ENCODE results near the gene PHF12. TPM values are rescaled to one million over a fixed set of nuclear protein-coding genes. Genes with fewer than 3 reads are reported as not detected.
"Not testable (repeated sequence)": the region's sequence is repeated elsewhere in the genome, so short reads cannot be mapped to it uniquely, and the experiment has no call there.

PHF12 gene
- total RNA-seq, 3 donors from 2014 or later, result 45.2 to 48.6 (median 47.8) TPM

- H3K27me3 Mint-ChIP-seq (ENCODE audit: low read depth), result no peaks in the 10 kb centered on the region
- H3K4me1 Mint-ChIP-seq (ENCODE audit: low read depth), result peaks cover 90% of the 10 kb centered on the region
- DNase-seq (no peak), ATAC-seq (no peak)
- peaks cover 23% of the 10 kb centered on the region for H3K36me3 Mint-ChIP-seq (ENCODE audit: insufficient read depth)
- H3K9me3 Mint-ChIP-seq, result no peaks in the 10 kb centered on the region
- no peak overlapping the region for H3K4me3 Mint-ChIP-seq
These were observed 10.1 kb downstream of the PHF12 start for GRCh38 chr17:28941251-28941650.

- DNase-seq (no peak), ATAC-seq (no peak)
- Mint-ChIP-seq H3K4me1 (ENCODE audit: low read depth) (peaks cover 89% of the 10 kb centered on the region), H3K36me3 (ENCODE audit: insufficient read depth) (peaks cover 24% of the 10 kb centered on the region), H3K27me3 (ENCODE audit: low read depth) (no peaks in the 10 kb centered on the region), H3K9me3 (no peaks in the 10 kb centered on the region), H3K4me3 (no peak overlapping the region)
These were observed 10.6 kb downstream of the PHF12 start for GRCh38 chr17:28940675-28941074.

- no peak for DNase-seq
- peaks cover 20% of the 10 kb centered on the region for H3K36me3 Mint-ChIP-seq (ENCODE audit: insufficient read depth)
These were observed 11.2 kb downstream of the PHF12 start for GRCh38 chr17:28940142-28940541.

GRCh38 chr17:28938552-28938951 lies 12.8 kb downstream of the PHF12 start:
- ATAC-seq (no peak), DNase-seq (no peak)
- Mint-ChIP-seq H3K27me3 (ENCODE audit: low read depth) (no peaks in the 10 kb centered on the region), H3K4me3 (no peak overlapping the region), H3K36me3 (ENCODE audit: insufficient read depth) (peaks cover 12% of the 10 kb centered on the region), H3K4me1 (ENCODE audit: low read depth) (peaks cover 80% of the 10 kb centered on the region), H3K9me3 (no peaks in the 10 kb centered on the region)

More at GRCh38 chr17:28940142-28940541, 11.2 kb downstream of the PHF12 start:
- Mint-ChIP-seq H3K4me3 (no peak overlapping the region), H3K4me1 (ENCODE audit: low read depth) (peaks cover 86% of the 10 kb centered on the region), H3K27me3 (ENCODE audit: low read depth) (no peaks in the 10 kb centered on the region), H3K9me3 (no peaks in the 10 kb centered on the region)
- ATAC-seq, result peak; percentile 69 to 81

- no peak overlapping the region for H3K4me3 Mint-ChIP-seq
- H3K4me1 Mint-ChIP-seq (ENCODE audit: low read depth), result peaks cover 76% of the 10 kb centered on the region
These were observed 14.1 kb downstream of the PHF12 start for GRCh38 chr17:28937044-28937729.

GRCh38 chr17:28935744-28936460 lies 15.4 kb downstream of the PHF12 start:
- no peak for ATAC-seq
- Mint-ChIP-seq H3K27me3 (ENCODE audit: low read depth) (no peaks in the 10 kb centered on the region), H3K4me3 (no peak overlapping the region), H3K4me1 (ENCODE audit: low read depth) (peaks cover 70% of the 10 kb centered on the region), H3K36me3 (ENCODE audit: insufficient read depth) (peaks cover 8% of the 10 kb centered on the region), H3K9me3 (no peaks in the 10 kb centered on the region)
- DNase-seq, result no peak

More at GRCh38 chr17:28937044-28937729, 14.1 kb downstream of the PHF12 start:
- no peak for DNase-seq
- Mint-ChIP-seq H3K36me3 (ENCODE audit: insufficient read depth) (peaks cover 8% of the 10 kb centered on the region), H3K27me3 (ENCODE audit: low read depth) (no peaks in the 10 kb centered on the region), H3K9me3 (no peaks in the 10 kb centered on the region)
- no peak for ATAC-seq

GRCh38 chr17:28934508-28934907 lies 16.8 kb downstream of the PHF12 start:
- peaks cover 16% of the 10 kb centered on the region for H3K36me3 Mint-ChIP-seq (ENCODE audit: insufficient read depth)
- peaks cover 65% of the 10 kb centered on the region for H3K4me1 Mint-ChIP-seq (ENCODE audit: low read depth)
- not testable (repeated sequence) for ATAC-seq

GRCh38 chr17:28929787-28930186 lies 21.5 kb downstream of the PHF12 start:
- H3K36me3 Mint-ChIP-seq (ENCODE audit: insufficient read depth), result peaks cover 30% of the 10 kb centered on the region
- H3K9me3 Mint-ChIP-seq, result peaks cover 10% of the 10 kb centered on the region

More at GRCh38 chr17:28934508-28934907, 16.8 kb downstream of the PHF12 start:
- not testable (repeated sequence) for DNase-seq; H3K9me3 Mint-ChIP-seq; H3K27me3 Mint-ChIP-seq (ENCODE audit: low read depth); H3K4me3 Mint-ChIP-seq

GRCh38 chr17:28928061-28928460 lies 23.3 kb downstream of the PHF12 start:
- no peak overlapping the region for H3K4me3 Mint-ChIP-seq

More at GRCh38 chr17:28929787-28930186, 21.5 kb downstream of the PHF12 start:
- no peak for ATAC-seq
- Mint-ChIP-seq H3K27me3 (ENCODE audit: low read depth) (no peaks in the 10 kb centered on the region), H3K4me1 (ENCODE audit: low read depth) (peaks cover 61% of the 10 kb centered on the region), H3K4me3 (no peak overlapping the region)
- no peak for DNase-seq

GRCh38 chr17:28926786-28927185 lies 24.5 kb downstream of the PHF12 start:
- H3K36me3 Mint-ChIP-seq (ENCODE audit: insufficient read depth), result peaks cover 43% of the 10 kb centered on the region
- no peak overlapping the region for H3K4me3 Mint-ChIP-seq
- ATAC-seq (no peak), DNase-seq (no peak)
- peaks cover 65% of the 10 kb centered on the region for H3K4me1 Mint-ChIP-seq (ENCODE audit: low read depth)
- peaks cover 10% of the 10 kb centered on the region for H3K9me3 Mint-ChIP-seq
- H3K27me3 Mint-ChIP-seq (ENCODE audit: low read depth), result no peaks in the 10 kb centered on the region

More at GRCh38 chr17:28928061-28928460, 23.3 kb downstream of the PHF12 start:
- ATAC-seq, result peak; percentile 68 to 69
- H3K9me3 Mint-ChIP-seq, result peaks cover 10% of the 10 kb centered on the region
- no peaks in the 10 kb centered on the region for H3K27me3 Mint-ChIP-seq (ENCODE audit: low read depth)
- H3K36me3 Mint-ChIP-seq (ENCODE audit: insufficient read depth), result peaks cover 39% of the 10 kb centered on the region
- DNase-seq, result no peak
- peaks cover 64% of the 10 kb centered on the region for H3K4me1 Mint-ChIP-seq (ENCODE audit: low read depth)

- H3K27me3 Mint-ChIP-seq (ENCODE audit: low read depth), result no peaks in the 10 kb centered on the region
- peaks cover 10% of the 10 kb centered on the region for H3K9me3 Mint-ChIP-seq
- no peak for ATAC-seq
- peaks cover 61% of the 10 kb centered on the region for H3K4me1 Mint-ChIP-seq (ENCODE audit: low read depth)
- peak overlapping the region; percentile 40 for H3K4me3 Mint-ChIP-seq
- DNase-seq, result no peak
- H3K36me3 Mint-ChIP-seq (ENCODE audit: insufficient read depth), result peaks cover 47% of the 10 kb centered on the region
These were observed 25.0 kb downstream of the PHF12 start for GRCh38 chr17:28926366-28926765.

- Mint-ChIP-seq H3K4me3 (peak overlapping the region; percentile 40), H3K36me3 (ENCODE audit: insufficient read depth) (peaks cover 49% of the 10 kb centered on the region), H3K4me1 (ENCODE audit: low read depth) (peaks cover 61% of the 10 kb centered on the region), H3K27me3 (ENCODE audit: low read depth) (no peaks in the 10 kb centered on the region), H3K9me3 (peaks cover 10% of the 10 kb centered on the region)
- ATAC-seq (peak; percentile 89 to 90), DNase-seq (peak; percentile 29)
These were observed 25.4 kb downstream of the PHF12 start for GRCh38 chr17:28925912-28926365.

- no peaks in the 10 kb centered on the region for H3K27me3 Mint-ChIP-seq (ENCODE audit: low read depth)
These were observed 31.1 kb downstream of the PHF12 start for GRCh38 chr17:28920201-28920600.

GRCh38 chr17:28918295-28918694 lies 33.0 kb downstream of the PHF12 start:
- Mint-ChIP-seq H3K4me1 (ENCODE audit: low read depth) (peaks cover 10% of the 10 kb centered on the region), H3K27me3 (ENCODE audit: low read depth) (no peaks in the 10 kb centered on the region), H3K36me3 (ENCODE audit: insufficient read depth) (peaks cover 54% of the 10 kb centered on the region), H3K9me3 (peaks cover 4% of the 10 kb centered on the region), H3K4me3 (no peak overlapping the region)
- DNase-seq (no peak), ATAC-seq (no peak)

More at GRCh38 chr17:28920201-28920600, 31.1 kb downstream of the PHF12 start:
- ATAC-seq, result no peak
- H3K4me3 Mint-ChIP-seq, result no peak overlapping the region
- peaks cover 53% of the 10 kb centered on the region for H3K36me3 Mint-ChIP-seq (ENCODE audit: insufficient read depth)
- no peak for DNase-seq
- H3K9me3 Mint-ChIP-seq, result no peaks in the 10 kb centered on the region
- H3K4me1 Mint-ChIP-seq (ENCODE audit: low read depth), result peaks cover 25% of the 10 kb centered on the region
